HepG2 (cell line): Measurements from ENCODE around the gene KIF2C. TPM values are rescaled to one million over a fixed set of nuclear protein-coding genes. Genes with fewer than 3 reads are reported as not detected.

Source experiments
- ELF4 ChIP-seq: sonication (generic); formaldehyde crosslinking; IDR thresholded peaks from 2 replicates; pipeline ENCODE4 v1.5.0; 2020; ENCODE audit warnings: missing genetic modification reagents, mild to moderate bottlenecking, moderate library complexity, borderline replicate concordance
- HMG20B ChIP-seq: conservative IDR thresholded peaks from 2 replicates; pipeline ENCODE4 v1.6.1; 2016; ENCODE audit warnings: missing genetic modification reagents, missing compliant biosample characterization
- HOXA5 ChIP-seq: sonication (generic); formaldehyde crosslinking; IDR thresholded peaks from 2 replicates; pipeline ENCODE4 v1.4.0; 2020; ENCODE audit warnings: missing genetic modification reagents
- IKZF4 ChIP-seq: sonication (generic); formaldehyde crosslinking; IDR thresholded peaks from 2 replicates; pipeline ENCODE4 v1.5.1; 2020; ENCODE audit warnings: borderline replicate concordance, mild to moderate bottlenecking, low read depth, missing genetic modification reagents; ENCODE audit errors: not compliant biosample characterization
- MAFK ChIP-seq, 2 experiments: IDR thresholded peaks in 1 of 2; conservative IDR thresholded peaks in 1 of 2; 2 replicates each; pipeline ENCODE4 v1.6.1; 2011; ENCODE audit warnings: improper control_type of control experiment in 2 of 2, low read length in 2 of 2
- NONO ChIP-seq, 2 experiments: fragments of 450-650 bp in 1 of 2; sonication (generic) in 1 of 2; formaldehyde crosslinking in 1 of 2; IDR thresholded peaks in 1 of 2; conservative IDR thresholded peaks in 1 of 2; 2 replicates each; pipeline versions ENCODE4 v1.6.1 to v1.8.0; 2017 to 2022; ENCODE audit warnings: mild to moderate bottlenecking in 1 of 2, missing genetic modification reagents in 1 of 2, moderate library complexity in 1 of 2
- TRIM24 ChIP-seq: sonication (generic); formaldehyde crosslinking; IDR thresholded peaks from 2 replicates; pipeline ENCODE4 v1.8.0; 2022; ENCODE audit warnings: mild to moderate bottlenecking, missing genetic modification reagents
- ZFP82 ChIP-seq: sonication (generic); formaldehyde crosslinking; IDR thresholded peaks from 2 replicates; pipeline ENCODE4 v1.5.1; 2020; ENCODE audit warnings: mild to moderate bottlenecking, missing genetic modification reagents, borderline replicate concordance
- ZNF160 ChIP-seq: sonication (generic); formaldehyde crosslinking; IDR thresholded peaks from 2 replicates; pipeline ENCODE4 v1.8.0; 2022; ENCODE audit warnings: mild to moderate bottlenecking, inconsistent platforms, missing genetic modification reagents
- ZZZ3 ChIP-seq: sonication (generic); formaldehyde crosslinking; IDR thresholded peaks from 2 replicates; pipeline ENCODE4 v1.4.0; 2020; ENCODE audit warnings: missing genetic modification reagents, mild to moderate bottlenecking, borderline replicate concordance
- polyA plus RNA-seq, 8 experiments: library from polyadenylated mRNA; depleted of rRNA in 3 of 8; stranded (reverse) in 7 of 8; unstranded in 1 of 8; fragments of >200 nt; fragmentation: Illumina TruSeq in 4 of 8; extraction: Trizol in 4 of 8; gene quantifications; 2 replicates each; pipeline versions ENCODE4 v1.2.1 to v1.2.3, GENCODE V29; 2011 to 2016; ENCODE audit warnings: low read depth in 4 of 8, missing spikeins in 1 of 8, mixed read lengths in 1 of 8; ENCODE audit not compliant: insufficient read depth in 1 of 8
- total RNA-seq, 5 experiments: library from RNA; depleted of rRNA; stranded (reverse); fragments of >200 nt; fragmentation: Illumina TruSeq; extraction: Trizol; gene quantifications; 2 replicates each; pipeline ENCODE4 v1.2.3, GENCODE V29; 2016; ENCODE audit warnings: low read depth in 1 of 5
- TF ChIP-seq, protein P1 (sequence below): sonication (generic); formaldehyde crosslinking; IDR thresholded peaks from 2 replicates; pipeline ENCODE4 v1.4.0; 2020; ENCODE audit warnings: missing genetic modification reagents, borderline replicate concordance
- TF ChIP-seq, protein P2 (sequence below): sonication (generic); formaldehyde crosslinking; IDR thresholded peaks from 2 replicates; pipeline ENCODE4 v1.4.0; 2020; ENCODE audit warnings: mild to moderate bottlenecking, missing genetic modification reagents
- TF ChIP-seq, protein P3 (sequence below): sonication (generic); formaldehyde crosslinking; IDR thresholded peaks from 2 replicates; pipeline ENCODE4 v1.5.1; 2020; ENCODE audit warnings: missing genetic modification reagents, mild to moderate bottlenecking, borderline replicate concordance
- TF ChIP-seq, protein P4 (sequence below): sonication (generic); formaldehyde crosslinking; IDR thresholded peaks from 2 replicates; pipeline ENCODE4 v1.4.0; 2020; ENCODE audit warnings: missing genetic modification reagents

The KIF2C gene
- total and polyA plus RNA-seq, 2 of the 13 experiments (the other 11 are each of a cell fraction or from before 2014, with no cell fraction given): 29.7 to 53.7 TPM

DNA sequence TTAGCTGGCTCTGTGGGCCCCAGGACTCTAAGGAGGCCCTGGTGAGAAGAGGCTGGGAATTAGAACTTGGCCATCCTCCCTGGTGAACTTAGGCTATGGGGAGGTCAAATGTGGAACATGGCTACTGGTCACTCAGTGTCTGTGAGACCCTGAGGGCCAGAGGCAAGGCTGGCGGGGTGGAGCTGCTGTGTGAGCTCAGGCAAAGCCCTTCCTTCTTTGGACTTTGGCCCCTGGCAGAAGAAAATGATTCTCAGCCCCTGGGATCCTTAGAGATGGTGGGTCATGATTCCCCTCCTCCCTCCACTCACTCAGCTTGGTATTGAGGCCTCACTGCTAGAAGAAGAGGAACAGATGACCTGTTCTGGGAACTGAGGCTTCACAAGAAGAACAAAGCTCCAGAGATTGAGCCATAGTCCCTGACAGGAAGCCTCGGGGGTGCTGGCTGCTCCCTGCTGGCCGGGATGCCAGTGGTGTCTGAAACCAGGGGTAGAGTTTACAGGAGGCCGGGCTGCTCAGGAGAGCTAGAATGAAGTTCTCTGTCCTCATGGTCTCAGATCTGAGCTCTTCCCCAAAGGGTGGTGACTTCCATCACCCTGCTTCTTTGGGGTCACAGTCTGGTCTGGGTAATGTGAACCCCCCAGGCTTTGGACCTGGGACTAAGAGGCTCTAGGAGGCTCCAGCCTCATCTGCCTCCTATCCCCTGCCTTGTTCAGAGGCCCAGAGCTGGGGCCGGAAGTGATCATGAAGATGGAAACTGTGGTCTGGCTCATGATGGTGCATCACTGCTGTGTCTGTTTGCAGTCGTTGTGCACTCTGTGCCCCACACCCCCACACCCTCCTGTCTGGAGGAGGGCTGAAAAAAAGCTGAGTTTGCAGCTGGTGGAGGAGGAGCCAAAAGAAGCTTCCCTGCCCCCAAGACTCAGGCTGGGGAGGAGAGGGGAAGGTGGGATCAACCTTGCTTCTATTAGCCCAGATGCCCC lies 69.6 kb downstream of the KIF2C start (continued):
- TF ChIP-seq TRIM24 (CRISPR knock-in tag) (no peak), HMG20B (no peak), ZNF160 (no peak), ZZZ3 (CRISPR knock-in tag) (0 out of 2 replicates have a peak, but pooled peaks have one; percentile 2), ELF4 (CRISPR knock-in tag) (no peak), MAFK (conservative IDR thresholded peaks at IDR 0.05 in 1 of 2, IDR thresholded peaks at IDR 0.05 in 1 of 2; ENCODE audit: low read length in 2 of 2) (peak; percentile 55 to 84), HOXA5 (CRISPR knock-in tag) (no peak), NONO (IDR thresholded peaks at IDR 0.05) (no peak), NONO (CRISPR knock-in tag; conservative IDR thresholded peaks at IDR 0.05) (peak; percentile 57; the same call in 1 of the 2 replicates), IKZF4 (CRISPR knock-in tag) (no peak), ZFP82 (CRISPR knock-in tag) (no peak)
- TF ChIP-seq, protein P1, sequence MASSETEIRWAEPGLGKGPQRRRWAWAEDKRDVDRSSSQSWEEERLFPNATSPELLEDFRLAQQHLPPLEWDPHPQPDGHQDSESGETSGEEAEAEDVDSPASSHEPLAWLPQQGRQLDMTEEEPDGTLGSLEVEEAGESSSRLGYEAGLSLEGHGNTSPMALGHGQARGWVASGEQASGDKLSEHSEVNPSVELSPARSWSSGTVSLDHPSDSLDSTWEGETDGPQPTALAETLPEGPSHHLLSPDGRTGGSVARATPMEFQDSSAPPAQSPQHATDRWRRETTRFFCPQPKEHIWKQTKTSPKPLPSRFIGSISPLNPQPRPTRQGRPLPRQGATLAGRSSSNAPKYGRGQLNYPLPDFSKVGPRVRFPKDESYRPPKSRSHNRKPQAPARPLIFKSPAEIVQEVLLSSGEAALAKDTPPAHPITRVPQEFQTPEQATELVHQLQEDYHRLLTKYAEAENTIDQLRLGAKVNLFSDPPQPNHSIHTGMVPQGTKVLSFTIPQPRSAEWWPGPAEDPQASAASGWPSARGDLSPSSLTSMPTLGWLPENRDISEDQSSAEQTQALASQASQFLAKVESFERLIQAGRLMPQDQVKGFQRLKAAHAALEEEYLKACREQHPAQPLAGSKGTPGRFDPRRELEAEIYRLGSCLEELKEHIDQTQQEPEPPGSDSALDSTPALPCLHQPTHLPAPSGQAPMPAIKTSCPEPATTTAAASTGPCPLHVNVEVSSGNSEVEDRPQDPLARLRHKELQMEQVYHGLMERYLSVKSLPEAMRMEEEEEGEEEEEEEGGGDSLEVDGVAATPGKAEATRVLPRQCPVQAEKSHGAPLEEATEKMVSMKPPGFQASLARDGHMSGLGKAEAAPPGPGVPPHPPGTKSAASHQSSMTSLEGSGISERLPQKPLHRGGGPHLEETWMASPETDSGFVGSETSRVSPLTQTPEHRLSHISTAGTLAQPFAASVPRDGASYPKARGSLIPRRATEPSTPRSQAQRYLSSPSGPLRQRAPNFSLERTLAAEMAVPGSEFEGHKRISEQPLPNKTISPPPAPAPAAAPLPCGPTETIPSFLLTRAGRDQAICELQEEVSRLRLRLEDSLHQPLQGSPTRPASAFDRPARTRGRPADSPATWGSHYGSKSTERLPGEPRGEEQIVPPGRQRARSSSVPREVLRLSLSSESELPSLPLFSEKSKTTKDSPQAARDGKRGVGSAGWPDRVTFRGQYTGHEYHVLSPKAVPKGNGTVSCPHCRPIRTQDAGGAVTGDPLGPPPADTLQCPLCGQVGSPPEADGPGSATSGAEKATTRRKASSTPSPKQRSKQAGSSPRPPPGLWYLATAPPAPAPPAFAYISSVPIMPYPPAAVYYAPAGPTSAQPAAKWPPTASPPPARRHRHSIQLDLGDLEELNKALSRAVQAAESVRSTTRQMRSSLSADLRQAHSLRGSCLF (CRISPR knock-in tag): no peak
- TF ChIP-seq, protein P2, sequence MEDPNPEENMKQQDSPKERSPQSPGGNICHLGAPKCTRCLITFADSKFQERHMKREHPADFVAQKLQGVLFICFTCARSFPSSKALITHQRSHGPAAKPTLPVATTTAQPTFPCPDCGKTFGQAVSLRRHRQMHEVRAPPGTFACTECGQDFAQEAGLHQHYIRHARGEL (CRISPR knock-in tag): no peak
- TF ChIP-seq, protein P3, sequence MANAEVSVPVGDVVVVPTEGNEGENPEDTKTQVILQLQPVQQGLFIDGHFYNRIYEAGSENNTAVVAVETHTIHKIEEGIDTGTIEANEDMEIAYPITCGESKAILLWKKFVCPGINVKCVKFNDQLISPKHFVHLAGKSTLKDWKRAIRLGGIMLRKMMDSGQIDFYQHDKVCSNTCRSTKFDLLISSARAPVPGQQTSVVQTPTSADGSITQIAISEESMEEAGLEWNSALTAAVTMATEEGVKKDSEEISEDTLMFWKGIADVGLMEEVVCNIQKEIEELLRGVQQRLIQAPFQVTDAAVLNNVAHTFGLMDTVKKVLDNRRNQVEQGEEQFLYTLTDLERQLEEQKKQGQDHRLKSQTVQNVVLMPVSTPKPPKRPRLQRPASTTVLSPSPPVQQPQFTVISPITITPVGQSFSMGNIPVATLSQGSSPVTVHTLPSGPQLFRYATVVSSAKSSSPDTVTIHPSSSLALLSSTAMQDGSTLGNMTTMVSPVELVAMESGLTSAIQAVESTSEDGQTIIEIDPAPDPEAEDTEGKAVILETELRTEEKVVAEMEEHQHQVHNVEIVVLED (CRISPR knock-in tag): 0 out of 2 replicates have a peak, but pooled peaks have one; percentile 35
- TF ChIP-seq, protein P4, sequence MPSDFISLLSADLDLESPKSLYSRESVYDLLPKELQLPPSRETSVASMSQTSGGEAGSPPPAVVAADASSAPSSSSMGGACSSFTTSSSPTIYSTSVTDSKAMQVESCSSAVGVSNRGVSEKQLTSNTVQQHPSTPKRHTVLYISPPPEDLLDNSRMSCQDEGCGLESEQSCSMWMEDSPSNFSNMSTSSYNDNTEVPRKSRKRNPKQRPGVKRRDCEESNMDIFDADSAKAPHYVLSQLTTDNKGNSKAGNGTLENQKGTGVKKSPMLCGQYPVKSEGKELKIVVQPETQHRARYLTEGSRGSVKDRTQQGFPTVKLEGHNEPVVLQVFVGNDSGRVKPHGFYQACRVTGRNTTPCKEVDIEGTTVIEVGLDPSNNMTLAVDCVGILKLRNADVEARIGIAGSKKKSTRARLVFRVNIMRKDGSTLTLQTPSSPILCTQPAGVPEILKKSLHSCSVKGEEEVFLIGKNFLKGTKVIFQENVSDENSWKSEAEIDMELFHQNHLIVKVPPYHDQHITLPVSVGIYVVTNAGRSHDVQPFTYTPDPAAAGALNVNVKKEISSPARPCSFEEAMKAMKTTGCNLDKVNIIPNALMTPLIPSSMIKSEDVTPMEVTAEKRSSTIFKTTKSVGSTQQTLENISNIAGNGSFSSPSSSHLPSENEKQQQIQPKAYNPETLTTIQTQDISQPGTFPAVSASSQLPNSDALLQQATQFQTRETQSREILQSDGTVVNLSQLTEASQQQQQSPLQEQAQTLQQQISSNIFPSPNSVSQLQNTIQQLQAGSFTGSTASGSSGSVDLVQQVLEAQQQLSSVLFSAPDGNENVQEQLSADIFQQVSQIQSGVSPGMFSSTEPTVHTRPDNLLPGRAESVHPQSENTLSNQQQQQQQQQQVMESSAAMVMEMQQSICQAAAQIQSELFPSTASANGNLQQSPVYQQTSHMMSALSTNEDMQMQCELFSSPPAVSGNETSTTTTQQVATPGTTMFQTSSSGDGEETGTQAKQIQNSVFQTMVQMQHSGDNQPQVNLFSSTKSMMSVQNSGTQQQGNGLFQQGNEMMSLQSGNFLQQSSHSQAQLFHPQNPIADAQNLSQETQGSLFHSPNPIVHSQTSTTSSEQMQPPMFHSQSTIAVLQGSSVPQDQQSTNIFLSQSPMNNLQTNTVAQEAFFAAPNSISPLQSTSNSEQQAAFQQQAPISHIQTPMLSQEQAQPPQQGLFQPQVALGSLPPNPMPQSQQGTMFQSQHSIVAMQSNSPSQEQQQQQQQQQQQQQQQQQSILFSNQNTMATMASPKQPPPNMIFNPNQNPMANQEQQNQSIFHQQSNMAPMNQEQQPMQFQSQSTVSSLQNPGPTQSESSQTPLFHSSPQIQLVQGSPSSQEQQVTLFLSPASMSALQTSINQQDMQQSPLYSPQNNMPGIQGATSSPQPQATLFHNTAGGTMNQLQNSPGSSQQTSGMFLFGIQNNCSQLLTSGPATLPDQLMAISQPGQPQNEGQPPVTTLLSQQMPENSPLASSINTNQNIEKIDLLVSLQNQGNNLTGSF: no peak
